Measurements from ENCODE around the gene DCAF8L1. TPM values are rescaled to one million over a fixed set of nuclear protein-coding genes. Genes with fewer than 3 reads are reported as not detected.
"Not testable (repeated sequence)": the region's sequence is repeated elsewhere in the genome, so short reads cannot be mapped to it uniquely, and the experiment has no call there.

Gene DCAF8L1
- not detected for total RNA-seq

- no peak for ATAC-seq (replicated peaks)
- H3K36me3 Mint-ChIP-seq (ENCODE audit: low read depth) = no peaks in the 10 kb centered on the region
- H3K27me3 Mint-ChIP-seq = no peaks in the 10 kb centered on the region
- peaks cover 4% of the 10 kb centered on the region for H3K9me3 Mint-ChIP-seq
- H3K4me1 Mint-ChIP-seq = no peaks in the 10 kb centered on the region
- no peak within 1 kb of the TSS for H3K27ac Mint-ChIP-seq
- H3K4me3 Mint-ChIP-seq = no peak within 1 kb of the TSS
These were observed at the start of gene DCAF8L1 for GRCh38 chrX:27981349-27981748. Gene DCAF8L1, minus strand, starts transcription at chrX:27981449. Its CDS starts 115 bp downstream, at chrX:27981334.

DNA sequence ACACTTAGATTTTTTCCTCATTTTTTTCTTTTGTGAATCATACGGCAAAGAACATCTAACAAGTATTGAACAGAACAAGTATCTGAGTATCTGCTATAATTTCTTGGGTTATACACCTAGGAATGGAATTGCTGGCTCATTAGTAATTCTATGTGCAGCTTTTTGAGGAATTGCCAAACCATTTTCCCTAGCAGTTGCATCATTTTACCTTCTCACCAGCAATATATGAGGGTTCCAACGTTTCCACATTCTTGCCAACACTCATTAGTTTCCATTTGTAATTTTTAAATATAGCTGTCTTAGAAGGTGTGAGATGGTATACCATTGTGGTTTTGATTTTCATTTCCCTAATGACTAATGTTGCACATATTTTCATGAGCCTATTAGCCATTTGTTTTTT is 41.1 kb upstream of the DCAF8L1 start:
- Mint-ChIP-seq H3K9me3 (no peaks in the 10 kb centered on the region), H3K27me3 (no peaks in the 10 kb centered on the region), H3K27ac (no peak overlapping the region), H3K4me3 (no peak overlapping the region), H3K4me1 (no peaks in the 10 kb centered on the region), H3K36me3 (ENCODE audit: low read depth) (no peaks in the 10 kb centered on the region)
- ATAC-seq (replicated peaks) = no peak

GRCh38 chrX:28016823-28017222 is 35.6 kb upstream of the DCAF8L1 start:
- H3K27me3 Mint-ChIP-seq = no peaks in the 10 kb centered on the region
- no peaks in the 10 kb centered on the region for H3K9me3 Mint-ChIP-seq
- no peak overlapping the region for H3K27ac Mint-ChIP-seq
- no peaks in the 10 kb centered on the region for H3K4me1 Mint-ChIP-seq
- no peaks in the 10 kb centered on the region for H3K36me3 Mint-ChIP-seq (ENCODE audit: low read depth)
- ATAC-seq (replicated peaks) = no peak
- H3K4me3 Mint-ChIP-seq = no peak overlapping the region

DNA sequence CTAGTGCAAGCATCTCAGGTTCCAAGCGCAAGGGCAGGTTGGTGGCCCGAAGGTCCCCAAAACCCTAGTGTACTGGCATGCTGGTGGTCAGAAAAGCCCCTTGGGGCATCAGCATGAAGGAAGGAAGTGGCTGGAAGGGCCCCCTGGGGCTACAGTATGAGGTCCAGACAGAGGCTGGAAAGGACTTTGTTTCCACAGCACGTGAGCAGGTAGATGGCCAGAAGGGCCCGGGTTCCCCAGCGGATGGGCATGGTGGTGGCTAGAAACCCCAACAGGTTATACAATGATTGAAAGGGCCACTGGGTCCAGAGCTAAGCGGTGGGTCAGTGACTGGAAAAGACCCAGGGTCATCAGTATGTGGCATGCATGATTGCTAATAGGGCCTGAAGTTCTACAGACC is 34.7 kb upstream of the DCAF8L1 start:
- no peaks in the 10 kb centered on the region for H3K36me3 Mint-ChIP-seq (ENCODE audit: low read depth)
- H3K9me3 Mint-ChIP-seq = no peaks in the 10 kb centered on the region
- no peaks in the 10 kb centered on the region for H3K4me1 Mint-ChIP-seq
- ATAC-seq (replicated peaks) = no peak
- H3K4me3 Mint-ChIP-seq = no peak overlapping the region
- no peaks in the 10 kb centered on the region for H3K27me3 Mint-ChIP-seq
- H3K27ac Mint-ChIP-seq = no peak overlapping the region

GRCh38 chrX:28010875-28011274 is 29.6 kb upstream of the DCAF8L1 start:
- H3K9me3 Mint-ChIP-seq = peaks cover 4% of the 10 kb centered on the region
- no peaks in the 10 kb centered on the region for H3K27me3 Mint-ChIP-seq
- H3K27ac Mint-ChIP-seq = no peak overlapping the region
- H3K4me3 Mint-ChIP-seq = no peak overlapping the region
- no peaks in the 10 kb centered on the region for H3K36me3 Mint-ChIP-seq (ENCODE audit: low read depth)
- H3K4me1 Mint-ChIP-seq = no peaks in the 10 kb centered on the region
- ATAC-seq (replicated peaks) = no peak

- no peak overlapping the region for H3K4me3 Mint-ChIP-seq
- no peak overlapping the region for H3K27ac Mint-ChIP-seq
- H3K4me1 Mint-ChIP-seq = no peaks in the 10 kb centered on the region
- no peak for ATAC-seq (replicated peaks)
- H3K9me3 Mint-ChIP-seq = no peaks in the 10 kb centered on the region
- H3K27me3 Mint-ChIP-seq = no peaks in the 10 kb centered on the region
- no peaks in the 10 kb centered on the region for H3K36me3 Mint-ChIP-seq (ENCODE audit: low read depth)
These were observed 17.4 kb upstream of the DCAF8L1 start for GRCh38 chrX:27998666-27999065.

DNA sequence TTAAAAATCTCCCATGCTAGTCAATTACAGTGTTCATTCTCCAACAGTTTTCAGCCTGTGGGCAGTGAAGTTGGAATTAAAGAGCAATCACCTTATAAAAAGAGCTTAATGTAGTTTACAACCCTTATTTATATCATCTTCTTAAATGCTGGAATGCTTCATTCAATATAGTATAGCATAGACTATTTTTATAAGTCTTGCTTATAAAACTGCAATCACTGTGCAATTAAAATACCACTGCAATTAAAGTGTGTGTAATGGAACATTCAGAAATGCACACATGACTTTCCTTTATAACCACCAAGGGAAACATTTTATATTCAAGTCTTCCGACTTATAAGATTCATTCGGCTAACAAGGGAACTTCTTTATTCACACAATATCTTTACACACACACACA is 16.4 kb upstream of the DCAF8L1 start:
- H3K9me3 Mint-ChIP-seq = no peaks in the 10 kb centered on the region
- H3K36me3 Mint-ChIP-seq (ENCODE audit: low read depth) = no peaks in the 10 kb centered on the region
- H3K27ac Mint-ChIP-seq = no peak overlapping the region
- no peak for ATAC-seq (replicated peaks)
- no peaks in the 10 kb centered on the region for H3K4me1 Mint-ChIP-seq
- no peaks in the 10 kb centered on the region for H3K27me3 Mint-ChIP-seq
- no peak overlapping the region for H3K4me3 Mint-ChIP-seq

DNA sequence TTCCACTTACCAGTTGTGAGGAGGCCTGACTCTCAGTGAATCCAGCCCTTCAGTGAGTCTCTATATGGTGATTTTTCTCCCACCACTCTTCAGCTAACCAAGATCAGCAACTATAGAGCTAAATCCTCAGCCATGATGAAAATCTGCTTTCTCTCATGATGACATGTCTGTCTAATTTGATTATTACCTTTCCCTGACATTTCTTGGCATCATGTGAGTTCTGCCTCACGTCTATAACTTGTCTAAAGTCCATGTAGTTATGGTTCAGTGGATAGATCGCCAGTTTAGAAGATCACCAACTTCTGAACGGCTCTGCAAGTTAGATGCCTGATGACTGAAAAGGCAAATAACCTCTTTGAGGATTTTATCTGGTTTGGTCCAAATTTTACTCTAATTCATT is 14.9 kb upstream of the DCAF8L1 start:
- no peak for ATAC-seq (replicated peaks)
- no peaks in the 10 kb centered on the region for H3K36me3 Mint-ChIP-seq (ENCODE audit: low read depth)
- no peaks in the 10 kb centered on the region for H3K27me3 Mint-ChIP-seq
- H3K4me1 Mint-ChIP-seq = no peaks in the 10 kb centered on the region
- H3K4me3 Mint-ChIP-seq = no peak overlapping the region
- no peaks in the 10 kb centered on the region for H3K9me3 Mint-ChIP-seq
- H3K27ac Mint-ChIP-seq = no peak overlapping the region

DNA sequence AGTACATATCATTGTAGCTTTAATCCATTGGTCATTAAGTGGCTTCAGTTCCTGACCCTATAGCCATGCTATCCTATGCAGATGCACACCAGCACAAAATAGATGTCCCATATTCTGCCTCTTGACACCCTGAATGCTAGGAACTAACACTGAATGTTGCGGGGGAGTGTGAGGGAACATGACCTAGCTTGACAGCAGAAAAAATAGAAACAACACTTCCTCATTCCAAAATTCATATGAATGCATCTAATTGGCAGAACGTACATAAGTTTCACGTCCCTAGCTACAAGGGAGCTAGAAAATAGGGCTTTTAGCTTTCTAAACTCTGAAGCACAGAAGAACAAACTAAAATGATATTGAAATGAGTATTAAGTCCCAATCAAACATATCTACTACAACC is 14.4 kb upstream of the DCAF8L1 start:
- Mint-ChIP-seq H3K27ac (no peak overlapping the region), H3K4me1 (no peaks in the 10 kb centered on the region), H3K27me3 (no peaks in the 10 kb centered on the region), H3K36me3 (ENCODE audit: low read depth) (no peaks in the 10 kb centered on the region), H3K4me3 (no peak overlapping the region), H3K9me3 (no peaks in the 10 kb centered on the region)
- ATAC-seq (replicated peaks) = no peak

DNA sequence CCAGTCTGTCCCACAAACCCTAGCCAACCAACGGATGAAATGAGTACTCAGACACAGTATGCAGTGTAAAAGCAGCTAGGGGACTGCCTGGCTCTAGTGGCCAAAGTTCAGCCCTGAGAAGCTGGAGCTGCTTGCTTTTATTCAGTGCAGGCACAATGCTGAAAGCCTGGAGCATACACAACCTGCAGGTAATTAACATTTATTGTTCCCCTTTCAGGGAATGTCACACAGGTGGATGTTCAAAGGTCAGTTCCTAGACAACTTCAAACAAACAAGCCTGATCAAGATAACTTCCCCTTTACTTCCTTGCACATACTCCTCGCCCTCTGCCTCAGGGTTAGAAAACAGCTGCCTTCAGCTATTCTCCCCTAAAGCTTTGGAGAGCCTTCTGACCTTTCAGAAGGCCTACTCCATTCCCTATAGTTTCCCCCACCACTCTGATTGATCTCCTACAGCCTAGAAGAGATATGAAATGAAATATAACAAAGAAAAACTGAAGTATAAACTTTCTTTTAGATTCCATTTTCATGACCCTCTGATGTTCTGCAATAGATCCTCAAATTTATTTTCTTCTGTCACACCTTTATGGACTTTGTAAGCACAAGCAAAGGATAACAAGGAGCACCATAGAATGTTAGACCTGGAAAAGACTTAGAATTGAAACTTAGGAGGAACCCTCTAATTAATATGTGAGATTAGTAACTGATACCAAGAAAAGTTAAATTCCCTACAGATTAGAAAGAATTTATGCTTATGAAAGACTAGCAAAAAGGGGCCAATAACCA is 6.8 kb upstream of the DCAF8L1 start:
- H3K4me1 Mint-ChIP-seq = no peaks in the 10 kb centered on the region
- no peak overlapping the region for H3K27ac Mint-ChIP-seq
- ATAC-seq (replicated peaks) = no peak
- no peaks in the 10 kb centered on the region for H3K9me3 Mint-ChIP-seq
- no peak overlapping the region for H3K4me3 Mint-ChIP-seq
- no peaks in the 10 kb centered on the region for H3K27me3 Mint-ChIP-seq
- H3K36me3 Mint-ChIP-seq (ENCODE audit: low read depth) = no peaks in the 10 kb centered on the region

GRCh38 chrX:27976934-27977333 is 4.3 kb downstream of the DCAF8L1 start:
- not testable (repeated sequence) for H3K9me3 Mint-ChIP-seq; H3K4me3 Mint-ChIP-seq; H3K4me1 Mint-ChIP-seq; H3K27me3 Mint-ChIP-seq; ATAC-seq (replicated peaks); H3K36me3 Mint-ChIP-seq (ENCODE audit: low read depth); H3K27ac Mint-ChIP-seq

DNA sequence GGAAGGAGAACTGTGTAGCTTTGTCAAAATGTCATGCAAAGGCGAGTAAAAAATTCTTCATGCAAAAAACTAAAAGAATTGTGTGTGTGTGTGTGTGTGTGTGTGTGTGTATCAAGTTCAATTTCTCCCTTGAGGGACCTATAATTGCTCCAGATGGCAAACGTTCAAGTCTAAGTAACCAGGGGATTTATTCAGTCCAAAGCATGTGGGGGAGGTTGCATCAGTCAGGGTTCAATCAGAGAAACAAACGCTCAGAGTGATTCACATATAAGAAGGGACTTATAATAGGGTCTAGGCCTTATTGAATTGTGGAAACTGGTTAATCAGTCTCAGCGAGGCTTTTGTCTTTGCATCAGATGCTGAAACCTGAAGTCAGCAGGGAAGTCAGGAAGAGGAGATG is 5.0 kb downstream of the DCAF8L1 start:
- H3K27ac Mint-ChIP-seq = no peak overlapping the region
- no peak for ATAC-seq (replicated peaks)
- no peaks in the 10 kb centered on the region for H3K4me1 Mint-ChIP-seq
- no peaks in the 10 kb centered on the region for H3K27me3 Mint-ChIP-seq
- H3K9me3 Mint-ChIP-seq = peaks cover 4% of the 10 kb centered on the region
- H3K36me3 Mint-ChIP-seq (ENCODE audit: low read depth) = no peaks in the 10 kb centered on the region
- no peak overlapping the region for H3K4me3 Mint-ChIP-seq

GRCh38 chrX:27968878-27969277 is 12.4 kb downstream of the DCAF8L1 start:
- Mint-ChIP-seq H3K4me1 (no peaks in the 10 kb centered on the region), H3K27ac (no peak overlapping the region), H3K27me3 (no peaks in the 10 kb centered on the region), H3K36me3 (ENCODE audit: low read depth) (no peaks in the 10 kb centered on the region), H3K4me3 (no peak overlapping the region), H3K9me3 (no peaks in the 10 kb centered on the region)
- no peak for ATAC-seq (replicated peaks)

DNA sequence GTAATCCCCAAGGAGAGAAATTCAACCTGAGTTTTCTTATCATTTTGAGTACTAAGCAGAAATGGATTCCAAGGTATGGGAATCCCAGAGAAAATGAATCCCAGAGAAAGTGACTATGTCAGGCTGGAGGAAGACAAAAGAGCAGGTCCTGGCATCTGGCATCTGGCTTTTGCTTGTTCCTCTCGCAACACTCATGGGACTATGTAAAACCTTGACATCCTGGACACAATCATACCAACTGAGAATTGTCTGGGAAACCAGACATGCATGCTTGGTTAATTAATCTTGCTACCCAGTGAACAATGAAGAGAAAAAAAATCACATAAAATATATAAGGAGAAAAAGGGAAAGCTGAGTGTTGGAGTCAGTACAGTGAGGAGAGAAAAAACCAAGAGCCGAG is 12.9 kb downstream of the DCAF8L1 start:
- H3K4me1 Mint-ChIP-seq = no peaks in the 10 kb centered on the region
- no peaks in the 10 kb centered on the region for H3K9me3 Mint-ChIP-seq
- ATAC-seq (replicated peaks) = no peak
- H3K36me3 Mint-ChIP-seq (ENCODE audit: low read depth) = no peaks in the 10 kb centered on the region
- H3K27ac Mint-ChIP-seq = no peak overlapping the region
- no peak overlapping the region for H3K4me3 Mint-ChIP-seq
- H3K27me3 Mint-ChIP-seq = no peaks in the 10 kb centered on the region

- Mint-ChIP-seq H3K4me1 (no peaks in the 10 kb centered on the region), H3K27me3 (no peaks in the 10 kb centered on the region)
- ATAC-seq (replicated peaks) = no peak
These were observed 14.3 kb downstream of the DCAF8L1 start for GRCh38 chrX:27966955-27967354.

GRCh38 chrX:27966492-27966891 is 14.8 kb downstream of the DCAF8L1 start:
- Mint-ChIP-seq H3K9me3 (no peaks in the 10 kb centered on the region), H3K27ac (no peak overlapping the region), H3K4me3 (no peak overlapping the region), H3K4me1 (no peaks in the 10 kb centered on the region), H3K27me3 (no peaks in the 10 kb centered on the region), H3K36me3 (ENCODE audit: low read depth) (no peaks in the 10 kb centered on the region)
- no peak for ATAC-seq (replicated peaks)

More at GRCh38 chrX:27966955-27967354, 14.3 kb downstream of the DCAF8L1 start:
- no peak overlapping the region for H3K4me3 Mint-ChIP-seq
- H3K27ac Mint-ChIP-seq = no peak overlapping the region
- H3K9me3 Mint-ChIP-seq = no peaks in the 10 kb centered on the region
- no peaks in the 10 kb centered on the region for H3K36me3 Mint-ChIP-seq (ENCODE audit: low read depth)

Measured in activated T-helper 17 cell treated with anti-CD3 and anti-CD28 coated beads, Interleukin-2, amount 50 U/mL, for 72 hours (primary cell).